Lower leg skin (tissue), 4 donors: ENCODE measurements around the gene RPL35A. TPM values are rescaled to one million over a fixed set of nuclear protein-coding genes. Genes with fewer than 3 reads are reported as not detected.

Source experiments
- DNase-seq, 2 donors: peaks; one replicate each; pipeline ENCODE4 v3.0.0-alpha.2; 2019; ENCODE audit warnings: low spot score in 2 of 2
- H3K4me3 ChIP-seq: fragments of 200-600 bp; sonication (generic); 2 replicates; pipeline ENCODE4 v1.5.1; 2017; ENCODE audit warnings: mild to moderate bottlenecking, low read depth; ENCODE audit not compliant: poor library complexity, severe bottlenecking
- POLR2A ChIP-seq, 2 donors: fragments of 450-650 bp; IDR thresholded peaks; one replicate each; pipeline ENCODE4 v1.6.1; 2016 to 2017; ENCODE audit warnings: antibody characterized with exemption in 2 of 2, mild to moderate bottlenecking in 1 of 2, moderate library complexity in 1 of 2
- WGBS, 2 donors: methylation state at CpG; one replicate each; pipeline ENCODE4 v1.1.5; 2018; 5-methylcytosine and 5-hydroxymethylcytosine counted together
- intact Hi-C: fragments of 100-400 bp; cut with DNase I; formaldehyde crosslinking; loops from one replicate; pipeline ENCODE4 v1.15.0; 2023; ENCODE audit warnings: low total_unique reads
- total RNA-seq, 4 donors: library from RNA; depleted of rRNA; stranded (reverse); fragments of >200 nt; gene quantifications; one replicate each; pipeline ENCODE4 v1.1.0, GENCODE V29; 2016
- TF ChIP-seq, protein P1 (sequence below), 3 donors: fragments of 450-650 bp; IDR thresholded peaks; one replicate each; pipeline ENCODE4 v1.5.1; 2016; ENCODE audit warnings: antibody characterized with exemption in 3 of 3, mild to moderate bottlenecking in 3 of 3, moderate library complexity in 2 of 3

The RPL35A gene
- total RNA-seq, 4 donors from 2014 or later: 667 to 1,167 (median 835) TPM

DNA sequence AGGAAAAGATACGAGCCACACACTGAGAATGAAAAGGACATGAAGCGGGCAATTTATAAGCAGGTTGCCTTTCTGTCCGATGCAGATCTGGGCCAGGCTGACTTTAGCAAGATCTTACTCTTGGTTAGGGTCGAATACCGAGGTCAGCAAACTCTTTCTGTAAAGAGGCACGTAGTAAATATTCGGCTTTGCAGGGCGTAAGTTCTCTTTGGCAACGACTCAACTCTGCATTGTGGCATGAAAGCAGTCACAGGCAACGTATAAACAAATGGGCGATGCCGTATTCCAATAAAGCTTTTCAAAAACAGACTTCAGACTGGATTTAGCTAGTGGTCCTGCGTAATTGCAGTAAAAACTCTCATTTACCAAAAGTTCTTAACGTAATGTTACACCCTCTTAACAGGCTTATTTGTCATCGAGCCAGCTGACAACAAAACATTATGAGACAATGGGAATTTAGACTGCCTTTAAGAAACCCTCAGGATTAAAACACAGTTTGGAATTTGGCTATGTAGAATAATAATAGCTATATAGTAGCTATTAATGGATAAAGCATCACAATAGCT lies 13.1 kb upstream of the RPL35A start:
- DNase-seq: no peak
- no peak for TF ChIP-seq POLR2A (IDR thresholded peaks at IDR 0.05)
- TF ChIP-seq, protein P1, sequence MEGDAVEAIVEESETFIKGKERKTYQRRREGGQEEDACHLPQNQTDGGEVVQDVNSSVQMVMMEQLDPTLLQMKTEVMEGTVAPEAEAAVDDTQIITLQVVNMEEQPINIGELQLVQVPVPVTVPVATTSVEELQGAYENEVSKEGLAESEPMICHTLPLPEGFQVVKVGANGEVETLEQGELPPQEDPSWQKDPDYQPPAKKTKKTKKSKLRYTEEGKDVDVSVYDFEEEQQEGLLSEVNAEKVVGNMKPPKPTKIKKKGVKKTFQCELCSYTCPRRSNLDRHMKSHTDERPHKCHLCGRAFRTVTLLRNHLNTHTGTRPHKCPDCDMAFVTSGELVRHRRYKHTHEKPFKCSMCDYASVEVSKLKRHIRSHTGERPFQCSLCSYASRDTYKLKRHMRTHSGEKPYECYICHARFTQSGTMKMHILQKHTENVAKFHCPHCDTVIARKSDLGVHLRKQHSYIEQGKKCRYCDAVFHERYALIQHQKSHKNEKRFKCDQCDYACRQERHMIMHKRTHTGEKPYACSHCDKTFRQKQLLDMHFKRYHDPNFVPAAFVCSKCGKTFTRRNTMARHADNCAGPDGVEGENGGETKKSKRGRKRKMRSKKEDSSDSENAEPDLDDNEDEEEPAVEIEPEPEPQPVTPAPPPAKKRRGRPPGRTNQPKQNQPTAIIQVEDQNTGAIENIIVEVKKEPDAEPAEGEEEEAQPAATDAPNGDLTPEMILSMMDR (IDR thresholded peaks at IDR 0.05): no peak
- intact Hi-C loops: no loop called here
- no peak overlapping the region for H3K4me3 ChIP-seq
- 88 to 92% methylated on average over 15 of the region's 15 CpGs for WGBS, 2 donors

DNA sequence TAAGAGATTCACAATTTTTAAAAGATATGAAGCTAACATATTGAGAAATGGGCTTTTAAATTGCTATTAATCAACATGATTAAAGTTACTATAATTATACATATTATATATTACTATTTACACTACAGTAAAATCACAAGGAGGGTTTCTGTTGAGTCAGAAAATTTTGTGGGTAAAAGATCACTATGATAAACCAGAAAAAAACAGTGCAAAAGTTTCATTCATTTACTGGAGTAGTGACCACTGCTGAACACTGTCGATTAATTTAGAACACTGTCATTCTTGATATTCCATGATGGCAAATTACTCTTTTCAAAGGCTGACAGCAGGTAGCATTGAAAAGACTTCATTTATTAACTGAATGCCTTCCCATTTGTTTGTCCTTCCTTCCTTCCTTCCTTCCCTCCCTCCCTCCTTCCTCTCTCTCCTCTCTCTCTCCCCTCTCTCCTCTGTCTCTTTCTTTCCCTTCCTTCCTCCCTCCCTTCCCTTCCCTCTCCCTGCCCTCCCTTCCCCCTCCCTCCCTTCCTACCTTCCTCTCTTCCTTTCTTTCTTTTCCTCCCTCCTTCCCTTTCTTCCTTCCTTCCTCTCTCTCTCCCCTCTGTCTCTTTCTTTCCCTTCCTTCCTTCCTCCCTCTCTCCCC lies 9.1 kb upstream of the RPL35A start:
- DNase-seq: no peak
- 77 to 93% methylated on average over 1 of the region's 1 CpG for WGBS, 2 donors
- H3K4me3 ChIP-seq: no peak overlapping the region
- intact Hi-C loops: no loop called here
- TF ChIP-seq POLR2A (IDR thresholded peaks at IDR 0.05): no peak
- TF ChIP-seq, protein P1 (IDR thresholded peaks at IDR 0.05): no peak

DNA sequence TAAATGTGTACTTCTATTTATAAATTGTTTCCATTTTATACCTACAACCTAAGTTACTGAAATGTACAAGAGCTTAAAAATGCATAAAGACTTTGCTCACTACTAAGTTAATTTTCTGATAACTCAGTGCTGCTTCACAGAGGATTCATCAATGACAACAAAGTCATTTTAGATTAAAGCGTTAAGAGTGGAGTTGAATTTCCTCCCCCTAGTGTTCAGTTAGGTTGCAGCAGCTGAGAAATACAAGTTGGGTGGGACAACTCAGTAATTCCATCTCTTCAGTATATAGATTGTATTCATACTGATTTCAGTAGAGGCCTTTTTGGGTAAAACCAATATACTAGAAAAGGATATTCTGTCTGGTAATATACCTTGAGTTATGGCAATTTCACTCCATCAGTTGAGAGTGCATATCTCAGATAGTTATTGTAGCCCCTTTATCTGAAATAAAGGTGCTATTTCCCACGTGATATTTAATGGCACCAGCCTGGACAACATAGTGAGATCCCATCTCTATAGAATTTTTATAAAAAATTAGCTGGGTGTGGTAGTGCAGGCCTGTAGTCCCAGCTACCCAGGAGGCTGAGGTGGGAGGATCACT lies 6.9 kb upstream of the RPL35A start:
- WGBS, 2 donors: 49 to 52% methylated on average over 2 of the region's 2 CpGs
- TF ChIP-seq POLR2A (IDR thresholded peaks at IDR 0.05): no peak
- TF ChIP-seq, protein P1 (IDR thresholded peaks at IDR 0.05): no peak
- DNase-seq: no peak
- no peak overlapping the region for H3K4me3 ChIP-seq
- intact Hi-C loops: no loop called here

DNA sequence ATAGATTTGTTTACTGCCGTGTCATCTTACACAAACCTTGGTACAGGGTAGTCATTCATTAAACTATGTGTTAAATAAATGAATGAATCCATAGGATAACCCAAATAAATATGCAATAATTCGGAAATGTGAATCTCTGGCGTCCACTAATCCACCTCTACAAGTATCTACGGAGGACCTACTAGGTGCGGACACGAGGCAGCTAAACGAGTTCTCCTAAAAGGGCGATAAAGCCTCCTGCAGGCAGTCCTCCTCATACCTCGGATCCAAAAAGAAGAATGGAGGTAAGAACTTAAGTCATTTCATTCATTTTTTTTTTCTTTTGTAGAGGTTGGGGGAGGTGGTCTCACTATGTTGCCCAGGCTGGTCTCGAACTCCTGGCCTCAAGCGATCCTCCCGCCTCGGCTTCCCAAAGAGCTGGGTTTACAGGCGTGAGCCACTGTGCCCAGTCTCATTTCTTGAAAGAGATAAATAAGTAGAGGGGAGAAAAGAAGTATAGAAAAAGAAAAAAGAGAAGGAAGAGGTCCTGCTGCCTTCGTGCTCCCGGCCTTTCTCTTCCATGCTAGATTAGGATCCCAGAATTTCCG lies 706 bp upstream of the RPL35A start:
- 17 to 24% methylated on average over 17 of the region's 17 CpGs for WGBS, 2 donors
- TF ChIP-seq, protein P1 (IDR thresholded peaks at IDR 0.05): no peak
- no peak for TF ChIP-seq POLR2A (IDR thresholded peaks at IDR 0.05)
- DNase-seq: peak in 1 of 2 donors; percentile 80
- H3K4me3 ChIP-seq: peak overlapping the region; percentile 66
- intact Hi-C loops: no loop called here

DNA sequence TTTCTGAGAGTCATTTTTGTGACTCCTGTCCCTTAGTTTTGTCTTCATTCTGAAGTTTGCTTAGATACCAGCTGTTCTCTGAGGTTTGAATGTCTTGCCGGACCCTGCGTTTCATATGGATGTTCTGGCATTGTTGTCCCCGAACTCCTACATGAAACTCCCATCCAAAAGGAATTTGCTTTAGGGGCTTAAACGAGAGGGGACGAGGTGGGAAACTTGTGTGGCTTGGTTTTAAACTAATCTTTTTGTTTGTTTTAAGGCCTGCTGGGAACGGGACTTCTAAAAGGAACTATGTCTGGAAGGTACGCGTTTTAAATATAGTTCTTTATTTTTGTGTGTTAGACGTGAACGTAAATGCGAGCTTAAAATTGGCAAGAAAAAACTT lies 679 bp downstream of the RPL35A start:
- 1 to 2% methylated on average over 11 of the region's 11 CpGs for WGBS, 2 donors
- peak overlapping the region; percentile 66 for H3K4me3 ChIP-seq

More for the DNA sequence above, 679 bp downstream of the RPL35A start:
- TF ChIP-seq, protein P1 (IDR thresholded peaks at IDR 0.05): no peak
- no peak for TF ChIP-seq POLR2A (IDR thresholded peaks at IDR 0.05)
- DNase-seq: no peak
- intact Hi-C loops: no loop called here
